IMR-90 (cell line): ENCODE measurements around the gene TSPAN3. TPM values are rescaled to one million over a fixed set of nuclear protein-coding genes. Genes with fewer than 3 reads are reported as not detected.

ENCODE experiments used
- ATAC-seq: fragments of 200-7000 bp; cut with Tn5 transposase; 2 replicates; pipeline ENCODE4 v1.9.1; 2020; ENCODE audit warnings: low read depth, mild to moderate bottlenecking, moderate library complexity
- BruUV-seq: library from RNA; stranded (reverse); fragments of 400-500 nt; replicated peaks from 2 replicates; lab custom pipeline; 2021; lab: Mats Ljungman, UMichigan
- CTCF ChIA-PET: fragments of 300-600 bp; formaldehyde crosslinking; extraction: SDS; loops from one replicate; lab custom pipeline; 2021; ENCODE audit warnings: antibody characterized with exemption; lab: Yijun Ruan, JAX
- POLR2A ChIA-PET: fragments of 300-600 bp; sonication (Branson Sonifier 250); formaldehyde crosslinking; loops from one replicate; lab custom pipeline; 2022; ENCODE audit warnings: antibody characterized with exemption; ENCODE audit not compliant: unreplicated experiment; lab: Charles Lee
- DNase-seq: peaks from one replicate; pipeline ENCODE4 v3.0.0; 2013
- H2AFZ ChIP-seq: replicated peaks from 2 replicates; pipeline ENCODE3; 2013; ENCODE audit warnings: low read length, mild to moderate bottlenecking; ENCODE audit not compliant: poor library complexity
- H2AK5ac ChIP-seq: 2 replicates; pipeline ENCODE4 v1.6.1; 2013; ENCODE audit warnings: low read depth, low read length, inconsistent platforms
- H2AK9ac ChIP-seq: replicated peaks from 2 replicates; pipeline ENCODE3; 2013; ENCODE audit warnings: mild to moderate bottlenecking, low read depth, low read length, moderate library complexity; ENCODE audit not compliant: poor library complexity
- H2BK120ac ChIP-seq: 2 replicates; pipeline ENCODE4 v1.6.1; 2013; ENCODE audit warnings: low read depth, low read length, inconsistent platforms
- H2BK15ac ChIP-seq: 3 replicates; pipeline ENCODE4 v1.6.1; 2013; ENCODE audit warnings: low read depth, low read length, inconsistent platforms
- H2BK20ac ChIP-seq: 2 replicates; pipeline ENCODE4 v1.6.1; 2013; ENCODE audit warnings: low read depth, mild to moderate bottlenecking, inconsistent platforms, low read length, moderate library complexity
- H2BK5ac ChIP-seq: 2 replicates; pipeline ENCODE4 v1.6.1; 2013; ENCODE audit warnings: mild to moderate bottlenecking, low read depth, low read length, inconsistent platforms; ENCODE audit not compliant: poor library complexity, severe bottlenecking
- H3K14ac ChIP-seq: replicated peaks from 2 replicates; pipeline ENCODE4 v1.6.1; 2013; ENCODE audit warnings: low read depth, low read length, inconsistent platforms
- H3K18ac ChIP-seq: 2 replicates; pipeline ENCODE4 v1.6.1; 2013; ENCODE audit warnings: low read depth, low read length, control low read depth
- H3K23ac ChIP-seq: 2 replicates; pipeline ENCODE4 v1.6.1; 2013; ENCODE audit warnings: low read depth, low read length, inconsistent platforms
- H3K27ac ChIP-seq: 2 replicates; pipeline ENCODE4 v1.5.1; 2013; ENCODE audit warnings: mild to moderate bottlenecking, control low read depth, low read length; ENCODE audit not compliant: insufficient read depth
- H3K27me3 ChIP-seq: 2 replicates; pipeline ENCODE4 v1.6.1; 2013; ENCODE audit warnings: low read length; ENCODE audit not compliant: control insufficient read depth, insufficient read depth
- H3K36me3 ChIP-seq: 2 replicates; pipeline ENCODE4 v1.6.1; 2013; ENCODE audit warnings: low read length, mixed read lengths; ENCODE audit not compliant: control insufficient read depth, insufficient read depth
- H3K4ac ChIP-seq: 2 replicates; pipeline ENCODE4 v1.6.1; 2013; ENCODE audit warnings: low read depth, low read length, inconsistent platforms
- H3K4me1 ChIP-seq: 2 replicates; pipeline ENCODE4 v1.6.1; 2013; ENCODE audit warnings: low read length, mixed read lengths; ENCODE audit not compliant: control insufficient read depth, insufficient read depth
- H3K4me2 ChIP-seq: 2 replicates; pipeline ENCODE4 v1.6.1; 2013; ENCODE audit warnings: low read depth, mild to moderate bottlenecking, control low read depth, low read length, moderate library complexity
- H3K4me3 ChIP-seq: 2 replicates; pipeline ENCODE4 v1.5.1; 2013; ENCODE audit warnings: low read depth, mild to moderate bottlenecking, control low read depth, low read length, moderate library complexity; ENCODE audit not compliant: insufficient read depth
- H3K56ac ChIP-seq: 2 replicates; pipeline ENCODE4 v1.6.1; 2013; ENCODE audit warnings: low read length, inconsistent platforms; ENCODE audit not compliant: insufficient read depth; ENCODE audit errors: extremely low read depth
- H3K79me1 ChIP-seq, 2 experiments: 2 replicates each; pipeline ENCODE4 v1.6.1; 2013; ENCODE audit warnings: low read length in 2 of 2, inconsistent platforms in 1 of 2, low read depth in 1 of 2
- H3K9ac ChIP-seq: 2 replicates; pipeline ENCODE4 v1.6.1; 2013; ENCODE audit warnings: low read depth, low read length, control low read depth
- H3K9me1 ChIP-seq: 2 replicates; pipeline ENCODE4 v1.6.1; 2013; ENCODE audit warnings: low read length, inconsistent platforms; ENCODE audit not compliant: insufficient read depth
- H3K9me3 ChIP-seq: 2 replicates; pipeline ENCODE4 v1.6.1; 2013; ENCODE audit warnings: low read length; ENCODE audit not compliant: control insufficient read depth, insufficient read depth
- H4K20me1 ChIP-seq: 2 replicates; pipeline ENCODE4 v1.6.1; 2013; ENCODE audit warnings: low read length, inconsistent platforms; ENCODE audit not compliant: insufficient read depth
- H4K5ac ChIP-seq: 2 replicates; pipeline ENCODE4 v1.6.1; 2013; ENCODE audit warnings: mild to moderate bottlenecking, low read depth, low read length, control low read depth
- H4K8ac ChIP-seq, 2 experiments: 2 replicates each; pipeline ENCODE4 v1.6.1; 2013; ENCODE audit warnings: low read depth in 2 of 2, low read length in 2 of 2, control low read depth in 1 of 2, inconsistent platforms in 1 of 2
- H4K91ac ChIP-seq: 2 replicates; pipeline ENCODE4 v1.6.1; 2013; ENCODE audit warnings: low read depth, low read length, inconsistent platforms; ENCODE audit not compliant: insufficient read depth
- CEBPB ChIP-seq: IDR thresholded peaks from 2 replicates; pipeline ENCODE4 v1.6.1; 2012; ENCODE audit warnings: low read depth, low read length, improper control_type of control experiment
- CTCF ChIP-seq: conservative IDR thresholded peaks from 2 replicates; pipeline ENCODE4 v1.5.1; 2012; ENCODE audit warnings: mild to moderate bottlenecking, low read depth, low read length, improper control_type of control experiment
- MXI1 ChIP-seq: IDR thresholded peaks from 2 replicates; pipeline ENCODE4 v1.6.1; 2012; ENCODE audit warnings: low read depth, mild to moderate bottlenecking, low read length, moderate library complexity, borderline replicate concordance
- NFE2L2 ChIP-seq: fragments of 150-350 bp; IDR thresholded peaks from 2 replicates; pipeline ENCODE4 v1.6.1; 2016; ENCODE audit warnings: low read depth, mild to moderate bottlenecking, low read length
- POLR2A ChIP-seq: IDR thresholded peaks from 2 replicates; pipeline ENCODE4 v1.6.1; 2012; ENCODE audit warnings: mild to moderate bottlenecking, low read depth, low read length
- RAD21 ChIP-seq: IDR thresholded peaks from 2 replicates; pipeline ENCODE4 v1.6.1; 2012; ENCODE audit warnings: low read length, improper control_type of control experiment
- RFX5 ChIP-seq: IDR thresholded peaks from 2 replicates; pipeline ENCODE4 v1.8.0; 2012; ENCODE audit warnings: low read depth, mild to moderate bottlenecking, low read length, moderate library complexity
- WGBS, 2 experiments: methylation state at CpG; one replicate each; pipeline versions ENCODE4 v1.1.5 to v1.1.7; 2013; ENCODE audit warnings: missing lambda C conversion rate in 2 of 2; ENCODE audit not compliant: insufficient read length in 1 of 2; ENCODE audit errors: extremely low coverage in 2 of 2; 5-methylcytosine and 5-hydroxymethylcytosine counted together
- dilution Hi-C: fragments of 300-500 bp; cut with HindIII; formaldehyde crosslinking; loops from one replicate; pipeline ENCODE4 v1.14.3; 2018; ENCODE audit warnings: low sequenced_read_pairs; ENCODE audit not compliant: unreplicated experiment
- in situ Hi-C: fragments of 300-500 bp; cut with MboI; formaldehyde crosslinking; loops from 3 replicates; pipeline ENCODE4 v1.14.3; 2019; ENCODE audit warnings: low sequenced_read_pairs, inconsistent platforms, mixed read lengths
- intact Hi-C: fragments of 100-400 bp; cut with micrococcal nuclease; formaldehyde crosslinking; loops from 2 replicates; pipeline ENCODE4 v1.10.0; 2022
- polyA plus RNA-seq, 3 experiments: library from polyadenylated mRNA; depleted of rRNA; stranded (reverse); fragments of >200 nt; gene quantifications; 2 replicates each; pipeline ENCODE4 v1.2.3, GENCODE V29; 2012; ENCODE audit warnings: low replicate concordance in 1 of 3
- total RNA-seq: library from RNA; depleted of rRNA; stranded (reverse); fragments of >200 nt; gene quantifications from 2 replicates; pipeline ENCODE4 v1.2.3, GENCODE V29; 2012

The TSPAN3 gene
- total and polyA plus RNA-seq, 2 of the 4 experiments (the other 2 are of a cell fraction), result 270 to 295 TPM

- H3K36me3 ChIP-seq, result peaks cover 31% of the 10 kb centered on the region
- no peak overlapping the region for H3K18ac ChIP-seq
- CTCF ChIA-PET, result no interaction called here
- no peak overlapping the region for H3K4me3 ChIP-seq
- H2BK120ac ChIP-seq, result no peak overlapping the region
- H2AK9ac ChIP-seq, result no peak overlapping the region
- DNase-seq (no peak), ATAC-seq (no peak)
- H3K9me3 ChIP-seq, result no peaks in the 10 kb centered on the region
- peaks cover 6% of the 10 kb centered on the region; the same call in 1 of the 2 replicates for H4K20me1 ChIP-seq
- H4K8ac ChIP-seq, result no peak overlapping the region
- 71% methylated on average over 1 of the region's 2 CpGs; no CpG with 5 or more reads in 1 of the 2 experiments for WGBS, 2 experiments
- no TSS peak for BruUV-seq
- H3K4me2 ChIP-seq, result no peak overlapping the region
- peaks cover 2% of the 10 kb centered on the region for H3K4me1 ChIP-seq
- in situ Hi-C loops, result loop anchor here (10.0 kb wide), 1 partner anchor 382 kb away; no protein-coding TSS in a partner anchor
- H2AK5ac ChIP-seq, result no peak overlapping the region
- H4K5ac ChIP-seq, result no peak overlapping the region
- H3K9ac ChIP-seq, result no peak overlapping the region
- no peak overlapping the region for H3K4ac ChIP-seq
- H3K27me3 ChIP-seq, result no peaks in the 10 kb centered on the region
- dilution Hi-C loops, result no loop called here
- H2BK5ac ChIP-seq, result no peak overlapping the region
- POLR2A ChIA-PET, result no interaction called here
- peaks cover 15 to 50% of the 10 kb centered on the region in 2 experiments; a peak in 3 of 4 replicates for H3K79me1 ChIP-seq
- H4K91ac ChIP-seq, result no peak overlapping the region
- intact Hi-C loops, result no loop called here
- H3K23ac ChIP-seq, result no peak overlapping the region
- no peak overlapping the region for H3K27ac ChIP-seq
- TF ChIP-seq CTCF, result no peak
- TF ChIP-seq RAD21, result no peak
- TF ChIP-seq MXI1, result no peak
- no peak for TF ChIP-seq NFE2L2
- TF ChIP-seq RFX5, result no peak
- TF ChIP-seq POLR2A, result no peak
- TF ChIP-seq CEBPB, result no peak
- no peak overlapping the region for H3K14ac ChIP-seq
- H2BK15ac ChIP-seq, result no peak overlapping the region
- no peak overlapping the region for H2BK20ac ChIP-seq
- no peak overlapping the region for H3K56ac ChIP-seq
- no peak overlapping the region for H2AFZ ChIP-seq
- H3K9me1 ChIP-seq, result peaks cover 20% of the 10 kb centered on the region
These were observed 42.1 kb upstream of the TSPAN3 start for GRCh38 chr15:77112838-77113504.
